Endothelial cell of umbilical vein (primary cell): ENCODE results near the gene NFATC3. TPM values are rescaled to one million over a fixed set of nuclear protein-coding genes. Genes with fewer than 3 reads are reported as not detected.

ENCODE experiments used
- BruUV-seq: library from RNA; stranded (reverse); fragments of 400-500 nt; replicated peaks from 2 replicates; lab custom pipeline; 2021; lab: Mats Ljungman, UMichigan
- CTCF ChIA-PET: fragments of 300-600, 350-600 bp; sonication (Branson Sonifier 250); formaldehyde crosslinking; loops from one replicate; lab custom pipeline; 2021; ENCODE audit warnings: antibody characterized with exemption, inconsistent platforms; lab: Charles Lee
- POLR2A ChIA-PET: fragments of 300-600, 350-600 bp; sonication (Branson Sonifier 250); formaldehyde crosslinking; loops from one replicate; lab custom pipeline; 2021; ENCODE audit warnings: antibody characterized with exemption, inconsistent platforms; lab: Charles Lee
- DNase-seq: peaks from one replicate; pipeline ENCODE4 v3.0.0-alpha.2; 2011; ENCODE audit warnings: low read depth, low spot score
- FAIRE-seq: peaks from 2 replicates; lab custom pipeline; 2011; peaks lifted over from hg19 to GRCh38; lab: Jason Lieb, UNC
- H2AFZ ChIP-seq: 2 replicates; pipeline ENCODE4 v1.6.0; 2012; ENCODE audit warnings: low read depth, low read length, control low read depth, inconsistent platforms
- H3K27ac ChIP-seq: 2 replicates; pipeline ENCODE4 v1.5.1; 2011; ENCODE audit warnings: low read depth, mild to moderate bottlenecking, control low read depth, low read length, moderate library complexity; ENCODE audit not compliant: insufficient read depth
- H3K27me3 ChIP-seq, 2 experiments: 2 replicates each; pipeline versions ENCODE4 v1.6.0 to v1.6.1; 2011; ENCODE audit warnings: low read length in 2 of 2, mixed read lengths in 1 of 2; ENCODE audit not compliant: control insufficient read depth in 2 of 2, insufficient read depth in 2 of 2
- H3K36me3 ChIP-seq, 2 experiments: 2 replicates in 1 of 2; 3 replicates in 1 of 2; pipeline ENCODE4 v1.5.1; 2011; ENCODE audit warnings: low read length in 2 of 2, mild to moderate bottlenecking in 1 of 2, moderate library complexity in 1 of 2; ENCODE audit not compliant: control insufficient read depth in 2 of 2, insufficient read depth in 2 of 2; ENCODE audit errors: extremely low read depth in 1 of 2
- H3K4me1 ChIP-seq: 3 replicates; pipeline ENCODE4 v1.5.1; 2011; ENCODE audit warnings: mild to moderate bottlenecking, low read length; ENCODE audit not compliant: control insufficient read depth, insufficient read depth; ENCODE audit errors: extremely low read depth
- H3K4me2 ChIP-seq: 2 replicates; pipeline ENCODE4 v1.6.1; 2011; ENCODE audit warnings: low read length, control low read depth, mixed read lengths; ENCODE audit not compliant: insufficient read depth
- H3K4me3 ChIP-seq, 3 experiments: fragments of 200-600 bp in 1 of 3; sonication (generic), shearing (Covaris generic) in 1 of 3; replicated peaks in 1 of 3; 2 replicates each; pipeline ENCODE4 v1.5.1; 2011 to 2016; ENCODE audit warnings: control low read depth in 3 of 3, low read length in 3 of 3, mild to moderate bottlenecking in 2 of 3, inconsistent platforms in 1 of 3, low read depth in 1 of 3, moderate library complexity in 1 of 3; ENCODE audit not compliant: insufficient read depth in 1 of 3
- H3K79me2 ChIP-seq: 2 replicates; pipeline ENCODE4 v1.6.0; 2012; ENCODE audit warnings: low read length, inconsistent platforms; ENCODE audit not compliant: control insufficient read depth, insufficient read depth
- H3K9ac ChIP-seq: replicated peaks from 2 replicates; pipeline ENCODE3; 2011; ENCODE audit warnings: low read length, control low read depth; ENCODE audit not compliant: insufficient read depth; ENCODE audit errors: extremely low read depth
- H3K9me1 ChIP-seq: replicated peaks from 3 replicates; pipeline ENCODE4 v1.6.0; 2011; ENCODE audit warnings: mild to moderate bottlenecking, low read length; ENCODE audit not compliant: control insufficient read depth, insufficient read depth; ENCODE audit errors: extremely low read depth
- H3K9me3 ChIP-seq: replicated peaks from 2 replicates; pipeline ENCODE4 v1.5.1; 2012; ENCODE audit warnings: low read length, inconsistent platforms; ENCODE audit not compliant: control insufficient read depth, insufficient read depth
- H4K20me1 ChIP-seq: replicated peaks from 2 replicates; pipeline ENCODE3; 2011; ENCODE audit warnings: mild to moderate bottlenecking, low read length; ENCODE audit not compliant: control insufficient read depth, insufficient read depth; ENCODE audit errors: extremely low read depth
- EZH2 ChIP-seq: IDR thresholded peaks from 2 replicates; pipeline ENCODE4 v1.6.1; 2012; ENCODE audit warnings: borderline replicate concordance, low read depth, mild to moderate bottlenecking, moderate library complexity, low read length, inconsistent platforms; ENCODE audit not compliant: severe bottlenecking
- FOS ChIP-seq: IDR thresholded peaks from 2 replicates; pipeline ENCODE4 v1.6.1; 2011; ENCODE audit warnings: mild to moderate bottlenecking, low read length, moderate library complexity, borderline replicate concordance; ENCODE audit not compliant: insufficient read depth
- GATA2 ChIP-seq: IDR thresholded peaks from 2 replicates; pipeline ENCODE4 v1.7.0; 2011; ENCODE audit warnings: low read depth, mild to moderate bottlenecking, moderate library complexity, mixed read lengths, low read length; ENCODE audit not compliant: insufficient read length, insufficient read depth
- JUN ChIP-seq: IDR thresholded peaks from 2 replicates; pipeline ENCODE4 v1.6.1; 2011; ENCODE audit warnings: borderline replicate concordance, low read depth; ENCODE audit not compliant: insufficient read length, insufficient read depth
- MYC ChIP-seq: IDR thresholded peaks from one replicate; pipeline ENCODE4 v1.6.1; 2011; ENCODE audit warnings: mild to moderate bottlenecking, low read depth, low read length
- POLR2A ChIP-seq: IDR thresholded peaks from 2 replicates; pipeline ENCODE4 v1.6.1; 2012; ENCODE audit warnings: low read depth, mild to moderate bottlenecking, control low read depth, low read length
- POLR2AphosphoS5 ChIP-seq: IDR thresholded peaks from 2 replicates; pipeline ENCODE4 v1.6.1; 2012; ENCODE audit warnings: low read depth, mild to moderate bottlenecking, control low read depth, low read length, moderate library complexity; ENCODE audit not compliant: insufficient read depth
- dilution Hi-C: fragments of 300-500 bp; cut with MboI; formaldehyde crosslinking; loops from one replicate; pipeline ENCODE4 v1.15.0; 2019; ENCODE audit warnings: low sequenced_read_pairs; ENCODE audit not compliant: extremely low pct_ligation_motif_present
- intact Hi-C: fragments of 100-400 bp; cut with micrococcal nuclease; formaldehyde crosslinking; loops from one replicate; pipeline ENCODE4 v1.10.0; 2022
- polyA plus RNA-seq, 4 experiments: library from polyadenylated mRNA; depleted of rRNA in 3 of 4; stranded (reverse) in 3 of 4; unstranded in 1 of 4; fragments of >200 nt; gene quantifications; 2 replicates each; pipeline versions ENCODE4 v1.2.1 to v1.2.3, GENCODE V29; 2011 to 2012; ENCODE audit warnings: missing spikeins in 1 of 4
- total RNA-seq: library from RNA; stranded (reverse); gene quantifications from 2 replicates; pipeline ENCODE4 v1.2.3, GENCODE V29; 2021
- TF ChIP-seq, protein P1 (sequence below): IDR thresholded peaks from 2 replicates; pipeline ENCODE4 v1.6.1; 2011; ENCODE audit not compliant: insufficient read depth, insufficient read length
- TF ChIP-seq, protein P2 (sequence below), 2 donors: IDR thresholded peaks; 1 replicate in 1 of 2; 2 replicates in 1 of 2; pipeline ENCODE4 v1.5.1; 2011; ENCODE audit warnings: low read length in 2 of 2, mild to moderate bottlenecking in 2 of 2, moderate library complexity in 2 of 2, control low read depth in 1 of 2, inconsistent platforms in 1 of 2, low read depth in 1 of 2; ENCODE audit not compliant: insufficient read depth in 1 of 2; ENCODE audit errors: extremely low read depth in 1 of 2

The NFATC3 gene
- total and polyA plus RNA-seq, 2 donors (not counting 3 experiments of a cell fraction or from before 2014, with no cell fraction given): 15.6 to 33.1 TPM

DNA sequence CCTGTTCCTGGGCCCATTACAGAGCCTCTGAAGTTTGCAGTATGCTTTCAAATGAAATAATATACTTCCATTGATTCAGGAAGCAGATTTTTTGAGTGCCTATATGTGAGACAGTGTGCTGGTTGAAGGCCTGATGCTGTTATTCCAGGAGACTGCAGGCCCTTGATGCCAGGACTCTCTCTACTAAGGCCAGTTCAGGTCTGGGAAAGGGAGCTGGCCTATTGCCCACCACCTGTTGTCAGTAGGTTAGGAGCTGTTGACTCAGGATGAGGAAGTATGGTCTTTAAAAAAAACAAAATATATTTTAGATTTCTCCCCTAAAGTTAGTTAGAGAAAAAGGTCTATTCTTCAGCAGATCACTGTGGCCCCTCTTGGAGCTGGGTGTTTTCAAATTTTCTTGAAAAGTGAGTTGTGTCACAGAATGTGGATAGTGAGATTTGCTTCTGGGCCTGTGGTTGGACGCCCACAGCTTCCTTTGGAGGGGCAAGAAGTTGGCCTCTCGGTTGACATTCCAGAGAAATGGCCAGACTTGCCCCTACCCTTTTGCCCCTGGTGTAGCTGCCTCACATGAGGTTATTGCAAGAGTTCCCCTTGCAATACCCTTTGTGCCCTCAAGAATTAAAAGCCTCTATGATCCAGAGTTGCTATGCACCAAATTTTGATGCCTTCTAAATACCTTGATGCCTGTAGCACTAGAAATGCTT lies 142.8 kb downstream of the NFATC3 start:
- intact Hi-C loops: loop anchor here (2.0 kb wide), 1 partner anchor 187 kb away; no protein-coding TSS in a partner anchor
- no peak overlapping the region for H2AFZ ChIP-seq
- ChIA-PET POLR2A (no interaction called here), CTCF (interaction anchor here (1.0 to 4.7 kb wide), 11 partner anchors 11 to 411 kb away, joined by 3 to 57 read pairs (median 6); partner anchors contain the start of gene NFATC3)
- H3K9me3 ChIP-seq: no peaks in the 10 kb centered on the region
- no peaks in the 10 kb centered on the region for H3K27me3 ChIP-seq
- FAIRE-seq: no peak
- H3K36me3 ChIP-seq: no peaks in the 10 kb centered on the region
- no peak overlapping the region for H3K27ac ChIP-seq
- no peak overlapping the region for H3K4me3 ChIP-seq
- DNase-seq: no peak
- H3K9me1 ChIP-seq: no peaks in the 10 kb centered on the region
- H3K9ac ChIP-seq: no peak overlapping the region
- H3K79me2 ChIP-seq: no peaks in the 10 kb centered on the region
- H4K20me1 ChIP-seq: no peaks in the 10 kb centered on the region
- TF ChIP-seq, protein P1, sequence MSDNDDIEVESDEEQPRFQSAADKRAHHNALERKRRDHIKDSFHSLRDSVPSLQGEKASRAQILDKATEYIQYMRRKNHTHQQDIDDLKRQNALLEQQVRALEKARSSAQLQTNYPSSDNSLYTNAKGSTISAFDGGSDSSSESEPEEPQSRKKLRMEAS: no peak
- no peak for TF ChIP-seq JUN
- TF ChIP-seq MYC: no peak
- TF ChIP-seq POLR2A: no peak
- no peak for TF ChIP-seq POLR2AphosphoS5
- TF ChIP-seq, protein P2, sequence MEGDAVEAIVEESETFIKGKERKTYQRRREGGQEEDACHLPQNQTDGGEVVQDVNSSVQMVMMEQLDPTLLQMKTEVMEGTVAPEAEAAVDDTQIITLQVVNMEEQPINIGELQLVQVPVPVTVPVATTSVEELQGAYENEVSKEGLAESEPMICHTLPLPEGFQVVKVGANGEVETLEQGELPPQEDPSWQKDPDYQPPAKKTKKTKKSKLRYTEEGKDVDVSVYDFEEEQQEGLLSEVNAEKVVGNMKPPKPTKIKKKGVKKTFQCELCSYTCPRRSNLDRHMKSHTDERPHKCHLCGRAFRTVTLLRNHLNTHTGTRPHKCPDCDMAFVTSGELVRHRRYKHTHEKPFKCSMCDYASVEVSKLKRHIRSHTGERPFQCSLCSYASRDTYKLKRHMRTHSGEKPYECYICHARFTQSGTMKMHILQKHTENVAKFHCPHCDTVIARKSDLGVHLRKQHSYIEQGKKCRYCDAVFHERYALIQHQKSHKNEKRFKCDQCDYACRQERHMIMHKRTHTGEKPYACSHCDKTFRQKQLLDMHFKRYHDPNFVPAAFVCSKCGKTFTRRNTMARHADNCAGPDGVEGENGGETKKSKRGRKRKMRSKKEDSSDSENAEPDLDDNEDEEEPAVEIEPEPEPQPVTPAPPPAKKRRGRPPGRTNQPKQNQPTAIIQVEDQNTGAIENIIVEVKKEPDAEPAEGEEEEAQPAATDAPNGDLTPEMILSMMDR (IDR thresholded peaks at IDR 0.05; ENCODE audit: extremely low read depth in 1 of 2, insufficient read depth in 1 of 2, low read depth in 1 of 2, low read length in 2 of 2): no peak
- TF ChIP-seq EZH2: no peak
- TF ChIP-seq GATA2: no peak
- TF ChIP-seq FOS: no peak
- dilution Hi-C loops: no loop called here
- no TSS peak for BruUV-seq
- no peaks in the 10 kb centered on the region for H3K4me1 ChIP-seq
- no peak overlapping the region for H3K4me2 ChIP-seq
